ENCODE data around the gene DPM3. TPM values are rescaled to one million over a fixed set of nuclear protein-coding genes. Genes with fewer than 3 reads are reported as not detected.

The DPM3 gene
- total RNA-seq, 2 experiments from 2014 or later: 17.6 to 20.5 TPM

GRCh38 chr1:155106862-155107261 lies 33.5 kb downstream of the DPM3 start:
- no peak for ATAC-seq (ENCODE audit: poor library complexity)
- POLR2A ChIA-PET: no interaction called here
- H3K4me1 Mint-ChIP-seq (ENCODE audit: low read depth): no peaks in the 10 kb centered on the region

GRCh38 chr1:155105604-155106011 lies 34.7 kb downstream of the DPM3 start:
- no peak overlapping the region for H3K27ac ChIP-seq (ENCODE audit: low read depth in 1 of 2, low read length in 2 of 2)
- Mint-ChIP-seq H3K4me3 (no peak overlapping the region), H3K4me1 (ENCODE audit: low read depth) (no peaks in the 10 kb centered on the region), H3K9me3 (no peaks in the 10 kb centered on the region), H3K36me3 (ENCODE audit: low read depth) (no peaks in the 10 kb centered on the region), H3K27me3 (peaks cover 4% of the 10 kb centered on the region), H3K27ac (no peak overlapping the region)
- no peaks in the 10 kb centered on the region for H3K4me1 ChIP-seq (ENCODE audit: insufficient read depth, low read length)
- no peak for TF ChIP-seq CTCF (IDR thresholded peaks at IDR 0.05)
- ChIA-PET POLR2A (no interaction called here), CTCF (interaction anchor here (0.9 to 1.3 kb wide), 2 partner anchors 10 to 88 kb away, joined by 3 read pairs; no protein-coding TSS in a partner anchor)
- no peak for DNase-seq
- H3K36me3 ChIP-seq (ENCODE audit: insufficient read depth, low read length): no peaks in the 10 kb centered on the region
- no peak for ATAC-seq (ENCODE audit: poor library complexity)
- peaks cover 0 to 3% of the 10 kb centered on the region in 2 experiments for H3K27me3 ChIP-seq (ENCODE audit: control insufficient read depth in 1 of 2, insufficient read depth in 2 of 2, low read length in 2 of 2)
- H3K9me3 ChIP-seq (ENCODE audit: control insufficient read depth in 1 of 2, insufficient read depth in 1 of 2, low read length in 2 of 2): no peaks in the 10 kb centered on the region
- intact Hi-C loops (cut with DNase I, micrococcal nuclease): no loop called here
- H3K4me3 ChIP-seq (ENCODE audit: low read length): no peak overlapping the region

More at GRCh38 chr1:155106862-155107261, 33.5 kb downstream of the DPM3 start:
- no peak for TF ChIP-seq CTCF (IDR thresholded peaks at IDR 0.05)
- no peak overlapping the region for H3K4me3 ChIP-seq (ENCODE audit: low read length)
- no peaks in the 10 kb centered on the region for H3K27me3 Mint-ChIP-seq
- H3K9me3 Mint-ChIP-seq: no peaks in the 10 kb centered on the region
- no peaks in the 10 kb centered on the region for H3K36me3 ChIP-seq (ENCODE audit: insufficient read depth, low read length)
- H3K27ac Mint-ChIP-seq: no peak overlapping the region
- H3K27ac ChIP-seq (ENCODE audit: low read depth in 1 of 2, low read length in 2 of 2): no peak overlapping the region
- H3K4me1 ChIP-seq (ENCODE audit: insufficient read depth, low read length): no peaks in the 10 kb centered on the region
- DNase-seq: no peak
- no peak overlapping the region for H3K4me3 Mint-ChIP-seq
- H3K27me3 ChIP-seq (ENCODE audit: control insufficient read depth in 1 of 2, insufficient read depth in 2 of 2, low read length in 2 of 2): peaks cover 0 to 3% of the 10 kb centered on the region in 2 experiments
- intact Hi-C loops (cut with DNase I, micrococcal nuclease): no loop called here
- no peaks in the 10 kb centered on the region for H3K36me3 Mint-ChIP-seq (ENCODE audit: low read depth)
- CTCF ChIA-PET: interaction anchor here (1.8 kb wide), 1 partner anchor 61 kb away, joined by 4 read pairs; no protein-coding TSS in a partner anchor
- H3K9me3 ChIP-seq (ENCODE audit: control insufficient read depth in 1 of 2, insufficient read depth in 1 of 2, low read length in 2 of 2): no peaks in the 10 kb centered on the region

GRCh38 chr1:155104605-155105534 lies 35.5 kb downstream of the DPM3 start:
- Histone ChIP-seq H3K36me3 (ENCODE audit: insufficient read depth, low read length) (no peaks in the 10 kb centered on the region), H3K4me1 (ENCODE audit: insufficient read depth, low read length) (no peaks in the 10 kb centered on the region), H3K27ac (ENCODE audit: low read depth in 1 of 2, low read length in 2 of 2) (no peak overlapping the region), H3K9me3 (ENCODE audit: control insufficient read depth in 1 of 2, insufficient read depth in 1 of 2, low read length in 2 of 2) (no peaks in the 10 kb centered on the region), H3K4me3 (ENCODE audit: low read length) (no peak overlapping the region), H3K27me3 (ENCODE audit: control insufficient read depth in 1 of 2, insufficient read depth in 2 of 2, low read length in 2 of 2) (peaks cover 0 to 3% of the 10 kb centered on the region in 2 experiments)
- no peak for ATAC-seq (ENCODE audit: poor library complexity)
- Mint-ChIP-seq H3K9me3 (no peaks in the 10 kb centered on the region), H3K27ac (no peak overlapping the region), H3K27me3 (peaks cover 4% of the 10 kb centered on the region), H3K4me3 (no peak overlapping the region), H3K36me3 (ENCODE audit: low read depth) (no peaks in the 10 kb centered on the region), H3K4me1 (ENCODE audit: low read depth) (no peaks in the 10 kb centered on the region)
- ChIA-PET POLR2A (no interaction called here), CTCF (interaction anchor here (1.3 kb wide), 1 partner anchor 88 kb away, joined by 3 read pairs; no protein-coding TSS in a partner anchor)
- intact Hi-C loops (cut with DNase I, micrococcal nuclease): no loop called here
- TF ChIP-seq CTCF (IDR thresholded peaks at IDR 0.05): no peak
- DNase-seq: no peak

Measured in CD4-positive, alpha-beta T cell (primary cell).